Glutamatergic neuron (in vitro differentiated cells): Measurements from ENCODE around the gene ME3. TPM values are rescaled to one million over a fixed set of nuclear protein-coding genes. Genes with fewer than 3 reads are reported as not detected.
"Not testable (repeated sequence)": the region's sequence is repeated elsewhere in the genome, so short reads cannot be mapped to it uniquely, and the experiment has no call there.

Experiments used
- DNase-seq: peaks from one replicate; pipeline ENCODE4 v3.0.0; 2022
- H3K27ac Mint-ChIP-seq: one replicate; pipeline ENCODE4 v1.8.0; 2020; ENCODE audit warnings: mild to moderate bottlenecking, mixed read lengths, inconsistent platforms; ENCODE audit not compliant: unreplicated experiment
- H3K27me3 Mint-ChIP-seq: one replicate; pipeline ENCODE4 v1.8.0; 2020; ENCODE audit warnings: mild to moderate bottlenecking, moderate library complexity, mixed read lengths, inconsistent platforms; ENCODE audit not compliant: unreplicated experiment
- H3K36me3 Mint-ChIP-seq: one replicate; pipeline ENCODE4 v1.8.0; 2020; ENCODE audit warnings: mild to moderate bottlenecking, mixed read lengths, inconsistent platforms; ENCODE audit not compliant: unreplicated experiment
- H3K4me1 Mint-ChIP-seq: one replicate; pipeline ENCODE4 v1.8.0; 2020; ENCODE audit warnings: mild to moderate bottlenecking, low read depth, mixed read lengths, inconsistent platforms; ENCODE audit not compliant: unreplicated experiment
- H3K4me3 Mint-ChIP-seq: one replicate; pipeline ENCODE4 v1.8.0; 2020; ENCODE audit warnings: mild to moderate bottlenecking, mixed read lengths, inconsistent platforms; ENCODE audit not compliant: unreplicated experiment
- H3K9me3 Mint-ChIP-seq: one replicate; pipeline ENCODE4 v1.8.0; 2020; ENCODE audit warnings: mild to moderate bottlenecking, moderate library complexity, mixed read lengths, inconsistent platforms; ENCODE audit not compliant: unreplicated experiment
- total RNA-seq: library from RNA; stranded (reverse); fragmentation: NEBNext Ultra II Directional; extraction: Animal tissue kit (Norgen Biotek cat#: 25700); gene quantifications from one replicate; pipeline ENCODE4 v1.2.1, GENCODE V29; 2021; ENCODE audit not compliant: unreplicated experiment
- TF ChIP-seq, protein P1 (sequence below): fragments of 200-600 bp; sonication (generic); IDR thresholded peaks from one replicate; pipeline ENCODE4 v1.5.0; 2021; ENCODE audit not compliant: partially characterized antibody, unreplicated experiment

The ME3 gene
- total RNA-seq, 1 donor from 2014 or later = 12.4 TPM

DNA sequence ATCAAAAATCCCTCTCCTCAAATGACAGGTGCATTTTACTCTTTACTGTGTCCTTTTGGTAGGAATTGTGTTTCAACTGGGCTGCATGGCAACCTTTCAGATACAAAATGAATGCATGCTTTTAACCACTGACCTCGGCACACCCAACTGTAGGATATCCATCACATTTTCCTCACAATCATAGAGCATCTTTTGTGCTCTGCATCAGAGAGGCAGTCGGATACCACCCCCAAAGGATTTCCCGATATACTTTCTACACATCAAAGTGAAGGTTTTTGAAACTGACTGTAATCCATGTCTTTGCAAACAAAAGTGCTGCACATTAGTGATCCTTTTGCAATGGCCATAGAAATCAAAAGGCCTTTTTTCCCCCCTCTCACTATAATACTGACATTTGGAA is 9.1 kb downstream of the ME3 start:
- Mint-ChIP-seq H3K36me3 (no peaks in the 10 kb centered on the region), H3K27me3 (no peaks in the 10 kb centered on the region), H3K4me3 (no peak overlapping the region), H3K4me1 (peaks cover 6% of the 10 kb centered on the region), H3K27ac (no peak overlapping the region), H3K9me3 (no peaks in the 10 kb centered on the region)
- no peak for DNase-seq
- TF ChIP-seq, protein P1, sequence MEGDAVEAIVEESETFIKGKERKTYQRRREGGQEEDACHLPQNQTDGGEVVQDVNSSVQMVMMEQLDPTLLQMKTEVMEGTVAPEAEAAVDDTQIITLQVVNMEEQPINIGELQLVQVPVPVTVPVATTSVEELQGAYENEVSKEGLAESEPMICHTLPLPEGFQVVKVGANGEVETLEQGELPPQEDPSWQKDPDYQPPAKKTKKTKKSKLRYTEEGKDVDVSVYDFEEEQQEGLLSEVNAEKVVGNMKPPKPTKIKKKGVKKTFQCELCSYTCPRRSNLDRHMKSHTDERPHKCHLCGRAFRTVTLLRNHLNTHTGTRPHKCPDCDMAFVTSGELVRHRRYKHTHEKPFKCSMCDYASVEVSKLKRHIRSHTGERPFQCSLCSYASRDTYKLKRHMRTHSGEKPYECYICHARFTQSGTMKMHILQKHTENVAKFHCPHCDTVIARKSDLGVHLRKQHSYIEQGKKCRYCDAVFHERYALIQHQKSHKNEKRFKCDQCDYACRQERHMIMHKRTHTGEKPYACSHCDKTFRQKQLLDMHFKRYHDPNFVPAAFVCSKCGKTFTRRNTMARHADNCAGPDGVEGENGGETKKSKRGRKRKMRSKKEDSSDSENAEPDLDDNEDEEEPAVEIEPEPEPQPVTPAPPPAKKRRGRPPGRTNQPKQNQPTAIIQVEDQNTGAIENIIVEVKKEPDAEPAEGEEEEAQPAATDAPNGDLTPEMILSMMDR = no peak

DNA sequence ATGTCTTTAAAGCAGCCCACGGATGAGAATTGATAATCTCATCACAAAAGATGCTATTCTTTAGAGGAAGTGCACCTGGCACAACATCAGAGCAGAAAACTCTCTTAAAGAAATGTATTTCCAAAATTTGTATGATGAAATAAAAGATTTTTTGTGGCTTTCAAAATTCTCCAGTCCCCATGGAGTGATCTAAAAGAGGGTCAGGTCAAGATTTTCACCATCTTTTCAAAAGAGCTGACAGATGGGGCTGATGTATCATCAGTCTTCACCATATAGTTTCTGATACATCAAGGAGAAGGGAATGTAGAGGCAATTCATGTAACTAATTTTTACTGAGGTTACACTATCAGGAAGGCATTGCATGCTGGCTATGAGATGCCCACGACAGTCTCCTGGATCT is 11.7 kb downstream of the ME3 start:
- Mint-ChIP-seq H3K27ac (no peak overlapping the region), H3K27me3 (peaks cover 2% of the 10 kb centered on the region), H3K9me3 (no peaks in the 10 kb centered on the region), H3K4me1 (peaks cover 6% of the 10 kb centered on the region), H3K36me3 (no peaks in the 10 kb centered on the region), H3K4me3 (no peak overlapping the region)
- TF ChIP-seq, protein P1 = no peak
- no peak for DNase-seq

DNA sequence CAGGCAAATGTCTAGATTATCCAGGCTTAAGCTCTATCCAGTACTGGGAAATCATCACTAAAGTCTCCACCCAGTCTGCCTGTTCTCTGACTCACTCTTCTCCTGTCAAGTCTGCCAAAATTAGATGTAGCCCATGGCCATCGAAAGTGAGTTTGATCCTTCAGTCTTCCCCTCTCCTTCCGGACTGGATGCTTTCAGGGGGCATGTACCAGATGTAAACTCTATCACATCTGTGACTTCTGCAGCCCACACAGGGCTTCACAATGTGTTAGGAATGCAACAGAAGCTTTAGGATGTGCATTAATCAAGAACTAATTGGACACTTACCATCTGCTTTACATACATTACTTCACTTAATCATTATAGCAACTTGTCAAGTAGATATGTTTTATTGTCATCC is 12.3 kb downstream of the ME3 start:
- Mint-ChIP-seq H3K27me3 (peaks cover 2% of the 10 kb centered on the region), H3K4me1 (peaks cover 6% of the 10 kb centered on the region), H3K4me3 (no peak overlapping the region), H3K9me3 (no peaks in the 10 kb centered on the region), H3K36me3 (no peaks in the 10 kb centered on the region), H3K27ac (no peak overlapping the region)
- TF ChIP-seq, protein P1 = no peak
- DNase-seq = no peak

DNA sequence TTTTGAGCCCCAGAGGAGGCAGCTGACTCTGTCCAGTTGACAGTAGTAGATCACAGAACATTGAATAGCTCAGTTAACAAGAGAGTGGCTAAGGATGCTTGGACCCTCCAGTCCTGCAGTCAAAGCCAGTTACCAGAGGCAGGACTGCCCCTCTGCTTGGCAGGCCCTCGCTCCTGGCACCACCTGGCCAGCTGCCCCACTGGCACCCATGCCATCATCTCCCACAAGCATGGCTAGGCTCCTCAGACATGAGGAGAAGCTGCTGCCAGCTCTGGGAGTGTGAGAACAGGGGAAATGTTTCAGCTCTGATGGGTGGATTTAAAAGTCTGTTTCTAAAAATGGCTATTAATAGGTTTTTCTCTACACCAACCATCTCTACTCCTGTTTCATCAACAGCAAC is 13.9 kb downstream of the ME3 start:
- H3K4me3 Mint-ChIP-seq = no peak overlapping the region
- no peaks in the 10 kb centered on the region for H3K9me3 Mint-ChIP-seq
- TF ChIP-seq, protein P1 = no peak
- no peaks in the 10 kb centered on the region for H3K36me3 Mint-ChIP-seq
- H3K27me3 Mint-ChIP-seq = peaks cover 2% of the 10 kb centered on the region
- peaks cover 6% of the 10 kb centered on the region for H3K4me1 Mint-ChIP-seq
- DNase-seq = no peak
- no peak overlapping the region for H3K27ac Mint-ChIP-seq

DNA sequence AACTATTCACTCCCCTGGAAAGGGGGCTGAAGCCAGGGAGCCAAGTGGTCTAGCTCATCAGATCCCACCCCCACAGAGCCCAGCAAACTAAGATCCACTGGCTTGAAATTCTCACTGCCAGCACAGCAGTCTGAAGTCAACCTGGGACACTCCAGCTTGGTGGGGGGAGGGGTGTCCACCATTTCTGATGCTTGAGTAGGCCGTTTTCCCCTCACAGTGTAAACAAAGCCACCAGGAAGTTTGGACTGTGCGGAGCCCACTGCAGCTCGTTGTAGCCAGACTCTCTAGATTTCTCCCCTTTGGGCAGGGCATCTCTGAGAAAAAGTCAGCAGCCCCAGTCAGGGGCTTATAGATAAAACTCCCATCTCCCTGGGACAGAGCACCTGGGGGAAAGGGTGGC is 27.2 kb downstream of the ME3 start:
- H3K4me1 Mint-ChIP-seq = not testable (repeated sequence)

DNA sequence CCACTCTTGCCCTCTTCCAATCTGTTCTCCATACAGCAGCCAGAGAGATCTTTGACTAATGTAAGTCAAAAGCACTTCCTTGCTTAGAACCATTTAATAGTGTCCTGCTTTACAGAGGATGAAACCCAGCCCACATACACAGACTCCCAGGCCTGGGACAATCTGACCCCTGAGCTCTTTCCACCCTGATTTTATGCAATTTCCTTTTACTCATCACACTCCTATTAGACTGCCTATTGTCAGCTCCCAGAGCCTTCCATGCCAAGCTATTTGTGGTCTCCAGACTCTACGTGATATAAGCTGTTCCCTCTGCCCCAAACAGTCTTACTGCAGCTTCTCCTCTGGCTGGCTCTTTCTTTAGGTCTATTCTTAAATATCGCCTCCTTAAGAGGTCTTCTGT is 28.1 kb downstream of the ME3 start:
- DNase-seq = no peak
- no peak overlapping the region for H3K27ac Mint-ChIP-seq
- no peaks in the 10 kb centered on the region for H3K4me1 Mint-ChIP-seq
- H3K9me3 Mint-ChIP-seq = no peaks in the 10 kb centered on the region
- no peaks in the 10 kb centered on the region for H3K36me3 Mint-ChIP-seq
- peaks cover 2% of the 10 kb centered on the region for H3K27me3 Mint-ChIP-seq
- TF ChIP-seq, protein P1 = no peak
- no peak overlapping the region for H3K4me3 Mint-ChIP-seq

More for the DNA sequence above, 27.2 kb downstream of the ME3 start:
- not testable (repeated sequence) for H3K27me3 Mint-ChIP-seq, H3K36me3 Mint-ChIP-seq, H3K9me3 Mint-ChIP-seq, H3K4me3 Mint-ChIP-seq, DNase-seq, H3K27ac Mint-ChIP-seq
